AG09319 (cell line): ENCODE results near the gene COX20.
A peak's percentile ranks its signal among the peaks of the same experiment; 100 is the strongest.

Experiments
- DNase-seq: peaks from one replicate; pipeline ENCODE4 v3.0.0-alpha.2; 2010; ENCODE audit warnings: low read depth; ENCODE audit errors: extremely low read depth
- CTCF ChIP-seq: IDR thresholded peaks from 2 replicates; pipeline ENCODE4 v1.5.1; 2011; ENCODE audit warnings: low read depth, mild to moderate bottlenecking, inconsistent platforms, low read length, moderate library complexity

COX20 gene

GRCh38 chr1:244860914-244861610 lies 25.6 kb downstream of the COX20 start:
- no peak for DNase-seq
- TF ChIP-seq CTCF = no peak

- DNase-seq = no peak
- no peak for TF ChIP-seq CTCF
Observed at GRCh38 chr1:244861683-244862082, 26.2 kb downstream of the COX20 start.

- TF ChIP-seq CTCF = no peak
- no peak for DNase-seq
Observed at GRCh38 chr1:244862354-244862698, 26.9 kb downstream of the COX20 start.

- DNase-seq = peak; percentile 85
- no peak for TF ChIP-seq CTCF
Observed at GRCh38 chr1:244862699-244863490, 27.4 kb downstream of the COX20 start.

- DNase-seq = no peak
- no peak for TF ChIP-seq CTCF
Observed at GRCh38 chr1:244863491-244864252, 28.2 kb downstream of the COX20 start.

GRCh38 chr1:244864253-244865027 lies 29.0 kb downstream of the COX20 start, which contains the start of gene HNRNPU:
Gene HNRNPU (minus strand): TSS chr1:244864543. CDS start chr1:244864307, 236 bp downstream.
- TF ChIP-seq CTCF = peak; percentile 16
- peak; percentile 95 for DNase-seq
